Left ventricle myocardium inferior (tissue), 1 donor: ENCODE data around the gene ACTR3C. TPM values are rescaled to one million over a fixed set of nuclear protein-coding genes. Genes with fewer than 3 reads are reported as not detected.
A peak's percentile ranks its signal among the peaks of the same experiment; 100 is the strongest.

Experiments
- DNase-seq: peaks from one replicate; pipeline ENCODE4 v3.0.0-alpha.2; 2020
- H3K27ac ChIP-seq: fragments of 200-600 bp; replicated peaks from 2 replicates; pipeline ENCODE4 v1.8.0; 2021
- H3K27me3 ChIP-seq: fragments of 200-600 bp; 2 replicates; pipeline ENCODE4 v1.8.0; 2021; ENCODE audit warnings: low read depth
- H3K36me3 ChIP-seq: fragments of 200-600 bp; 2 replicates; pipeline ENCODE4 v1.8.0; 2021
- H3K4me1 ChIP-seq: fragments of 200-600 bp; 2 replicates; pipeline ENCODE4 v1.8.0; 2021
- H3K4me3 ChIP-seq: fragments of 200-600 bp; 2 replicates; pipeline ENCODE4 v1.8.0; 2021; ENCODE audit warnings: mild to moderate bottlenecking, moderate library complexity
- H3K9me3 ChIP-seq: fragments of 200-600 bp; replicated peaks from 2 replicates; pipeline ENCODE4 v1.8.0; 2021
- CTCF ChIP-seq: fragments of 200-600 bp; IDR thresholded peaks from 2 replicates; pipeline ENCODE4 v1.8.0; 2021; ENCODE audit warnings: antibody characterized with exemption, mild to moderate bottlenecking, borderline replicate concordance
- intact Hi-C: fragments of 100-400 bp; cut with micrococcal nuclease; formaldehyde crosslinking; loops from one replicate; pipeline ENCODE4 v1.11.0; 2022
- long read RNA-seq: library from polyadenylated mRNA; unstranded; transcript quantifications from one replicate; pipeline ENCODE4 v2.0.0, GENCODE V29; 2021
- total RNA-seq: library from RNA; stranded (reverse); fragmentation: NEBNext Ultra II Directional; extraction: Animal tissue kit (Norgen Biotek cat#: 25700); gene quantifications from one replicate; pipeline ENCODE4 v1.2.1, GENCODE V29; 2021
- donor health status: DM: no; HTN: yes; CAD: no; lungs with severe emphysema.

ACTR3C gene
- 5.1 TPM for total RNA-seq
- long read RNA-seq, full-length matches to known transcripts = 1 of 4 reads
- long read RNA-seq, partial matches to known transcripts = 1 of 4 reads
- long read RNA-seq, other reads (novel, unspliced or antisense) = 2 of 4 reads

GRCh38 chr7:150322833-150323681 lies at the start of gene ACTR3C, which contains the start of gene LRRC61:
Gene ACTR3C, minus strand, starts transcription at chr7:150323545. Its CDS starts 28,249 bp downstream, at chr7:150295296.
Gene LRRC61, plus strand, starts transcription at chr7:150323355. Its CDS starts 13,507 bp downstream, at chr7:150336862.
- Histone ChIP-seq H3K36me3 (peaks cover under 1% of the 10 kb centered on the region), H3K4me1 (peaks cover 26% of the 10 kb centered on the region), H3K4me3 (peak within 1 kb of the TSS; percentile 74), H3K27ac (peak within 1 kb of the TSS; percentile 58), H3K9me3 (no peaks in the 10 kb centered on the region), H3K27me3 (peaks cover 23% of the 10 kb centered on the region)
- TF ChIP-seq CTCF = peak; percentile 20
- DNase-seq = peak; percentile 46
- intact Hi-C loops = no loop called here

GRCh38 chr7:150372271-150373048 lies 49.1 kb upstream of the ACTR3C start:
- Histone ChIP-seq H3K27me3 (no peaks in the 10 kb centered on the region), H3K4me1 (peaks cover 68% of the 10 kb centered on the region), H3K36me3 (peaks cover 41% of the 10 kb centered on the region), H3K4me3 (no peak overlapping the region), H3K9me3 (no peaks in the 10 kb centered on the region), H3K27ac (peak overlapping the region; percentile 62)
- intact Hi-C loops = no loop called here
- DNase-seq = no peak
- no peak for TF ChIP-seq CTCF

- H3K27ac ChIP-seq = no peak overlapping the region
- intact Hi-C loops = no loop called here
These were observed 48.6 kb upstream of the ACTR3C start for GRCh38 chr7:150371996-150372270.

GRCh38 chr7:150371131-150371995 lies 48.0 kb upstream of the ACTR3C start:
- Histone ChIP-seq H3K4me1 (peaks cover 70% of the 10 kb centered on the region), H3K27me3 (no peaks in the 10 kb centered on the region), H3K27ac (peak overlapping the region; percentile 21), H3K36me3 (peaks cover 41% of the 10 kb centered on the region), H3K9me3 (no peaks in the 10 kb centered on the region), H3K4me3 (no peak overlapping the region)
- intact Hi-C loops = no loop called here
- TF ChIP-seq CTCF = no peak
- no peak for DNase-seq

More at GRCh38 chr7:150371996-150372270, 48.6 kb upstream of the ACTR3C start:
- no peak for DNase-seq
- peaks cover 41% of the 10 kb centered on the region for H3K36me3 ChIP-seq
- H3K4me3 ChIP-seq = no peak overlapping the region
- peaks cover 70% of the 10 kb centered on the region for H3K4me1 ChIP-seq
- H3K9me3 ChIP-seq = no peaks in the 10 kb centered on the region
- H3K27me3 ChIP-seq = no peaks in the 10 kb centered on the region
- no peak for TF ChIP-seq CTCF

GRCh38 chr7:150370612-150371071 lies 47.3 kb upstream of the ACTR3C start:
- peaks cover 41% of the 10 kb centered on the region for H3K36me3 ChIP-seq
- H3K27me3 ChIP-seq = no peaks in the 10 kb centered on the region
- peak overlapping the region; percentile 97 for H3K27ac ChIP-seq
- intact Hi-C loops = no loop called here
- DNase-seq = no peak
- peaks cover 70% of the 10 kb centered on the region for H3K4me1 ChIP-seq
- no peak for TF ChIP-seq CTCF
- no peaks in the 10 kb centered on the region for H3K9me3 ChIP-seq
- peak overlapping the region; percentile 96 for H3K4me3 ChIP-seq
